Gastroesophageal sphincter (tissue), 3 donors: ENCODE data around the gene APBB1IP.
"Not testable (repeated sequence)": the region's sequence is repeated elsewhere in the genome, so short reads cannot be mapped to it uniquely, and the experiment has no call there.

Experiments used
- CTCF ChIP-seq, 4 experiments: fragments of 200-600 bp in 2 of 4; fragments of 450-650 bp in 2 of 4; sonication (generic) in 1 of 4; IDR thresholded peaks; one replicate each; pipeline ENCODE4 v1.5.1; 2017 to 2019; ENCODE audit warnings: antibody characterized with exemption in 4 of 4, mild to moderate bottlenecking in 2 of 4, moderate library complexity in 2 of 4
- POLR2AphosphoS5 ChIP-seq: sonication (generic); formaldehyde crosslinking; IDR thresholded peaks from one replicate; pipeline ENCODE4 v1.6.1; 2017; ENCODE audit warnings: antibody characterized with exemption

- TF ChIP-seq CTCF (IDR thresholded peaks at IDR 0.05); POLR2AphosphoS5: not testable (repeated sequence)
These were observed 165.1 kb downstream of the APBB1IP start for GRCh38 chr10:26603283-26603682.
